Measurements from ENCODE around the gene ATXN2.
"Not testable (repeated sequence)": the region's sequence is repeated elsewhere in the genome, so short reads cannot be mapped to it uniquely, and the experiment has no call there.

ATXN2 gene

GRCh38 chr12:111607239-111607638, 8.1 kb upstream of the ATXN2 start:
- H3K9me3 Mint-ChIP-seq, result no peaks in the 10 kb centered on the region
- H3K36me3 Mint-ChIP-seq (ENCODE audit: low read depth), result no peaks in the 10 kb centered on the region
- DNase-seq (ENCODE audit: low spot score), result no peak
- peaks cover 8% of the 10 kb centered on the region for H3K27me3 Mint-ChIP-seq (ENCODE audit: low read depth)
- no peak overlapping the region for H3K4me3 Mint-ChIP-seq
- no peaks in the 10 kb centered on the region for H3K4me1 Mint-ChIP-seq (ENCODE audit: low read depth)
- no peak overlapping the region for H3K27ac Mint-ChIP-seq

- H3K4me1 Mint-ChIP-seq (ENCODE audit: low read depth), result no peaks in the 10 kb centered on the region
- H3K27me3 Mint-ChIP-seq (ENCODE audit: low read depth), result peaks cover 8% of the 10 kb centered on the region
Measured at GRCh38 chr12:111606767-111607230, 7.7 kb upstream of the ATXN2 start.

GRCh38 chr12:111605911-111606766, 7.0 kb upstream of the ATXN2 start:
- H3K4me3 Mint-ChIP-seq, result no peak overlapping the region
- H3K4me1 Mint-ChIP-seq (ENCODE audit: low read depth), result no peaks in the 10 kb centered on the region
- H3K27ac Mint-ChIP-seq, result no peak overlapping the region

More at GRCh38 chr12:111606767-111607230, 7.7 kb upstream of the ATXN2 start:
- DNase-seq (ENCODE audit: low spot score), result no peak
- Mint-ChIP-seq H3K36me3 (ENCODE audit: low read depth) (no peaks in the 10 kb centered on the region), H3K4me3 (no peak overlapping the region), H3K27ac (no peak overlapping the region), H3K9me3 (no peaks in the 10 kb centered on the region)

GRCh38 chr12:111602857-111603256, 3.7 kb upstream of the ATXN2 start:
- H3K9me3 Mint-ChIP-seq; H3K27ac Mint-ChIP-seq; H3K4me3 Mint-ChIP-seq; H3K36me3 Mint-ChIP-seq (ENCODE audit: low read depth); H3K27me3 Mint-ChIP-seq (ENCODE audit: low read depth); H3K4me1 Mint-ChIP-seq (ENCODE audit: low read depth); DNase-seq (ENCODE audit: low spot score): not testable (repeated sequence)

More at GRCh38 chr12:111605911-111606766, 7.0 kb upstream of the ATXN2 start:
- peaks cover 8% of the 10 kb centered on the region for H3K27me3 Mint-ChIP-seq (ENCODE audit: low read depth)
- no peak for DNase-seq (ENCODE audit: low spot score)
- H3K9me3 Mint-ChIP-seq, result no peaks in the 10 kb centered on the region
- H3K36me3 Mint-ChIP-seq (ENCODE audit: low read depth), result no peaks in the 10 kb centered on the region

GRCh38 chr12:111602348-111602747, 3.2 kb upstream of the ATXN2 start:
- peaks cover 8% of the 10 kb centered on the region for H3K4me1 Mint-ChIP-seq (ENCODE audit: low read depth)
- no peak overlapping the region for H3K27ac Mint-ChIP-seq
- H3K4me3 Mint-ChIP-seq, result no peak overlapping the region

GRCh38 chr12:111600986-111601385, 1.9 kb upstream of the ATXN2 start:
- H3K36me3 Mint-ChIP-seq (ENCODE audit: low read depth); H3K4me3 Mint-ChIP-seq; H3K27me3 Mint-ChIP-seq (ENCODE audit: low read depth); H3K9me3 Mint-ChIP-seq; H3K27ac Mint-ChIP-seq; DNase-seq (ENCODE audit: low spot score): not testable (repeated sequence)
- peaks cover 18% of the 10 kb centered on the region for H3K4me1 Mint-ChIP-seq (ENCODE audit: low read depth)

More at GRCh38 chr12:111602348-111602747, 3.2 kb upstream of the ATXN2 start:
- H3K27me3 Mint-ChIP-seq (ENCODE audit: low read depth), result peaks cover 7% of the 10 kb centered on the region
- no peaks in the 10 kb centered on the region for H3K9me3 Mint-ChIP-seq
- DNase-seq (ENCODE audit: low spot score), result no peak
- H3K36me3 Mint-ChIP-seq (ENCODE audit: low read depth), result peaks cover 2% of the 10 kb centered on the region

GRCh38 chr12:111600205-111600642, 1.1 kb upstream of the ATXN2 start:
- Mint-ChIP-seq H3K36me3 (ENCODE audit: low read depth) (peaks cover 2% of the 10 kb centered on the region), H3K27me3 (ENCODE audit: low read depth) (peaks cover 4% of the 10 kb centered on the region), H3K27ac (peak overlapping the region; percentile 78), H3K4me1 (ENCODE audit: low read depth) (peaks cover 18% of the 10 kb centered on the region), H3K4me3 (peak overlapping the region; percentile 86), H3K9me3 (no peaks in the 10 kb centered on the region)
- DNase-seq (ENCODE audit: low spot score), result no peak

GRCh38 chr12:111599453-111600204, 514 bp upstream of the ATXN2 start:
- peak overlapping the region; percentile 86 for H3K4me3 Mint-ChIP-seq
- H3K27ac Mint-ChIP-seq, result peak overlapping the region; percentile 78
- H3K36me3 Mint-ChIP-seq (ENCODE audit: low read depth), result peaks cover 5% of the 10 kb centered on the region
- peak; percentile 87 for DNase-seq (ENCODE audit: low spot score)
- H3K27me3 Mint-ChIP-seq (ENCODE audit: low read depth), result peaks cover 2% of the 10 kb centered on the region
- H3K9me3 Mint-ChIP-seq, result no peaks in the 10 kb centered on the region
- H3K4me1 Mint-ChIP-seq (ENCODE audit: low read depth), result peaks cover 22% of the 10 kb centered on the region

- H3K9me3 Mint-ChIP-seq, result no peaks in the 10 kb centered on the region
- H3K4me3 Mint-ChIP-seq, result peak overlapping the region; percentile 97
- DNase-seq (ENCODE audit: low spot score), result peak; percentile 35
Measured at GRCh38 chr12:111597831-111598636, 1.1 kb downstream of the ATXN2 start.

GRCh38 chr12:111596985-111597830, 1.9 kb downstream of the ATXN2 start:
- Mint-ChIP-seq H3K27me3 (ENCODE audit: low read depth) (no peaks in the 10 kb centered on the region), H3K36me3 (ENCODE audit: low read depth) (peaks cover 5% of the 10 kb centered on the region), H3K4me3 (peak overlapping the region; percentile 97), H3K9me3 (no peaks in the 10 kb centered on the region), H3K27ac (peak overlapping the region; percentile 76), H3K4me1 (ENCODE audit: low read depth) (peaks cover 25% of the 10 kb centered on the region)
- peak; percentile 10 for DNase-seq (ENCODE audit: low spot score)

More at GRCh38 chr12:111597831-111598636, 1.1 kb downstream of the ATXN2 start:
- Mint-ChIP-seq H3K27me3 (ENCODE audit: low read depth) (no peaks in the 10 kb centered on the region), H3K27ac (peak overlapping the region; percentile 76), H3K4me1 (ENCODE audit: low read depth) (peaks cover 25% of the 10 kb centered on the region), H3K36me3 (ENCODE audit: low read depth) (peaks cover 5% of the 10 kb centered on the region)

GRCh38 chr12:111595341-111595835, 3.7 kb downstream of the ATXN2 start:
- not testable (repeated sequence) for H3K27me3 Mint-ChIP-seq (ENCODE audit: low read depth); DNase-seq (ENCODE audit: low spot score); H3K4me3 Mint-ChIP-seq; H3K9me3 Mint-ChIP-seq; H3K36me3 Mint-ChIP-seq (ENCODE audit: low read depth)
- Mint-ChIP-seq H3K4me1 (ENCODE audit: low read depth) (peaks cover 25% of the 10 kb centered on the region), H3K27ac (peak overlapping the region; percentile 2)

- H3K9me3 Mint-ChIP-seq; H3K4me3 Mint-ChIP-seq; H3K36me3 Mint-ChIP-seq (ENCODE audit: low read depth); H3K27ac Mint-ChIP-seq; H3K27me3 Mint-ChIP-seq (ENCODE audit: low read depth); DNase-seq (ENCODE audit: low spot score): not testable (repeated sequence)
- H3K4me1 Mint-ChIP-seq (ENCODE audit: low read depth), result peaks cover 12% of the 10 kb centered on the region
Measured at GRCh38 chr12:111591399-111592010, 7.6 kb downstream of the ATXN2 start.

All from T-helper 2 cell treated with Interferon-gamma antibody and Interleukin-4, amounts not matched to agents 5 μg/mL and 100 μg/mL, for 36 hours (primary cell).